Lower leg skin (tissue), 3 donors: ENCODE data around the gene PLXNA2.

Experiments used
- POLR2A ChIP-seq, 2 donors: fragments of 450-650 bp; IDR thresholded peaks; one replicate each; pipeline ENCODE4 v1.6.1; 2016 to 2017; ENCODE audit warnings: antibody characterized with exemption in 2 of 2, mild to moderate bottlenecking in 1 of 2, moderate library complexity in 1 of 2
- TF ChIP-seq, protein P1 (sequence below), 3 donors: fragments of 450-650 bp; IDR thresholded peaks; one replicate each; pipeline ENCODE4 v1.5.1; 2016; ENCODE audit warnings: antibody characterized with exemption in 3 of 3, mild to moderate bottlenecking in 3 of 3, moderate library complexity in 2 of 3

DNA sequence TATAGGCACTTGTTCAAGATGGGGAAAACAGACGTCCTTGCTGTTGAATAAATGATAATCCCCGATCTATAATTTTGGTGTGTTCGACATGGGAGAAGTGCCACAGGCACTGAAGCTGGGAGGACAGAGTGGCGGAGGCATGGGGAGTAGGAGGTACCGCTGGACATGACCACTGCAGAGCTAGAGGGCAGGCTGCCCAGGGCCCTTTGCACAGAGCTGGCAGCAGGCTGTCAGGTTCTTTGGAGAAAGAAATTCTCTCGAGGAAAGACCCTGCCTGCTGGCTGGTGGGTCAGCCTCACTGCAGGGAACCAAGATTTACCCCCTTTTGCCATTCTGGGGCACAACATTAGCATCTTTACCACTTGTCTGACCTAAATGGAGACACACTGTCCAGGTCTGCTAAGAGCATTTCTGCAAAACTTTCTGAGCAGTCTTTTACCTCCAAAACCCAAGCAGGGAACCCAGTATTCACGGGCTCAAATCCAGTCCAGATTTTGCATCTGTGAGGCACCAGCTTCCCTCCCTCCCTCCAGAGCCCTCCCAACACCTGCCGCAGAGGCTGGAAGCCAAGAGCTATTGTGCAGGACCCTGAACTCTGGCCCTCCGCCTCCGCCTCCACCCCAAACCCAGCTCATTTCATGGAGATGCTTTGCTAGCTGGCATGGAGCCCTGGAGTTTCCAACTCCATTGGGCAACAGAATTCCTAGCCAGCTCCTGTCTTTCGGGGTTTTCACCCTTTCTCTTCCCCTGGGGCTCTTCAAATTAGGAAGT, 142.3 kb downstream of the PLXNA2 start:
- TF ChIP-seq POLR2A (IDR thresholded peaks at IDR 0.05) = no peak
- TF ChIP-seq, protein P1, sequence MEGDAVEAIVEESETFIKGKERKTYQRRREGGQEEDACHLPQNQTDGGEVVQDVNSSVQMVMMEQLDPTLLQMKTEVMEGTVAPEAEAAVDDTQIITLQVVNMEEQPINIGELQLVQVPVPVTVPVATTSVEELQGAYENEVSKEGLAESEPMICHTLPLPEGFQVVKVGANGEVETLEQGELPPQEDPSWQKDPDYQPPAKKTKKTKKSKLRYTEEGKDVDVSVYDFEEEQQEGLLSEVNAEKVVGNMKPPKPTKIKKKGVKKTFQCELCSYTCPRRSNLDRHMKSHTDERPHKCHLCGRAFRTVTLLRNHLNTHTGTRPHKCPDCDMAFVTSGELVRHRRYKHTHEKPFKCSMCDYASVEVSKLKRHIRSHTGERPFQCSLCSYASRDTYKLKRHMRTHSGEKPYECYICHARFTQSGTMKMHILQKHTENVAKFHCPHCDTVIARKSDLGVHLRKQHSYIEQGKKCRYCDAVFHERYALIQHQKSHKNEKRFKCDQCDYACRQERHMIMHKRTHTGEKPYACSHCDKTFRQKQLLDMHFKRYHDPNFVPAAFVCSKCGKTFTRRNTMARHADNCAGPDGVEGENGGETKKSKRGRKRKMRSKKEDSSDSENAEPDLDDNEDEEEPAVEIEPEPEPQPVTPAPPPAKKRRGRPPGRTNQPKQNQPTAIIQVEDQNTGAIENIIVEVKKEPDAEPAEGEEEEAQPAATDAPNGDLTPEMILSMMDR (IDR thresholded peaks at IDR 0.05) = no peak
